GM19324 (cell line): Measurements from ENCODE around the gene HES3.

Experiments used
- ATAC-seq: cut with Tn5 transposase; IDR thresholded peaks from one replicate; pipeline ENCODE4 v1.9.1; 2021; ENCODE audit warnings: mild to moderate bottlenecking, moderate library complexity; ENCODE audit not compliant: unreplicated experiment, low FRiP score

HES3 gene

GRCh38 chr1:6274622-6275139, 30.7 kb downstream of the HES3 start:
- no peak for ATAC-seq

- no peak for ATAC-seq
Measured at GRCh38 chr1:6275826-6276782, 32.1 kb downstream of the HES3 start.

- ATAC-seq = no peak
Measured at GRCh38 chr1:6276811-6277555, 33.0 kb downstream of the HES3 start.

- ATAC-seq = no peak
Measured at GRCh38 chr1:6278263-6278662, 34.3 kb downstream of the HES3 start.

- ATAC-seq = no peak
Measured at GRCh38 chr1:6279066-6279465, 35.1 kb downstream of the HES3 start.

GRCh38 chr1:6279613-6280383, 35.8 kb downstream of the HES3 start:
- ATAC-seq = no peak

GRCh38 chr1:6280761-6281451, 36.9 kb downstream of the HES3 start:
- no peak for ATAC-seq

GRCh38 chr1:6281511-6282402, 37.8 kb downstream of the HES3 start:
- no peak for ATAC-seq

GRCh38 chr1:6282577-6283270, 38.7 kb downstream of the HES3 start:
- ATAC-seq = no peak

- ATAC-seq = no peak
Measured at GRCh38 chr1:6285336-6285735, 41.4 kb downstream of the HES3 start.

GRCh38 chr1:6286266-6286665, 42.3 kb downstream of the HES3 start:
- no peak for ATAC-seq

GRCh38 chr1:6287029-6287428, 43.0 kb downstream of the HES3 start:
- ATAC-seq = no peak

- ATAC-seq = no peak
Measured at GRCh38 chr1:6287431-6287886, 43.5 kb downstream of the HES3 start.

- ATAC-seq = no peak
Measured at GRCh38 chr1:6288026-6288425, 44.0 kb downstream of the HES3 start.

- ATAC-seq = no peak
Measured at GRCh38 chr1:6288665-6289064, 44.7 kb downstream of the HES3 start.

GRCh38 chr1:6292102-6292501, 48.1 kb downstream of the HES3 start:
- ATAC-seq = no peak

- ATAC-seq = no peak
Measured at GRCh38 chr1:6294080-6294889, 50.3 kb downstream of the HES3 start.
